ENCODE results near the gene KRTAP3-2. TPM values are rescaled to one million over a fixed set of nuclear protein-coding genes. Genes with fewer than 3 reads are reported as not detected.

The KRTAP3-2 gene
- total RNA-seq, 1 experiment from 2014 or later, result not detected

GRCh38 chr17:40953881-40954280 is 45.8 kb downstream of the KRTAP3-2 start:
- no peak overlapping the region for H3K4me2 ChIP-seq (ENCODE audit: low read depth, low read length, poor library complexity, severe bottlenecking)
- H4K20me1 ChIP-seq (ENCODE audit: insufficient read depth, low read depth, low read length), result no peaks in the 10 kb centered on the region
- no peak overlapping the region for H3K4me3 ChIP-seq (ENCODE audit: low read length)
- no peak overlapping the region for H3K9ac ChIP-seq (ENCODE audit: low read length)
- H3K4me1 ChIP-seq (ENCODE audit: low read length), result no peaks in the 10 kb centered on the region; the same call in 1 of the 2 replicates
- no peaks in the 10 kb centered on the region for H3K79me2 ChIP-seq (ENCODE audit: low read length)
- no peak for DNase-seq
- no peak overlapping the region for H2AFZ ChIP-seq (ENCODE audit: low read length)
- no peaks in the 10 kb centered on the region for H3K27me3 ChIP-seq (ENCODE audit: low read length)
- no peaks in the 10 kb centered on the region for H3K36me3 ChIP-seq (ENCODE audit: insufficient read depth, low read length)
- no peaks in the 10 kb centered on the region for H3K9me3 ChIP-seq (ENCODE audit: low read length)
- H3K9me2 ChIP-seq (replicated peaks; ENCODE audit: insufficient read depth, low read length), result no peaks in the 10 kb centered on the region
- no peak overlapping the region for H3K27ac ChIP-seq (ENCODE audit: low read length)

- Histone ChIP-seq H3K36me3 (ENCODE audit: insufficient read depth, low read length) (no peaks in the 10 kb centered on the region), H3K27ac (ENCODE audit: low read length) (no peak overlapping the region), H3K9ac (ENCODE audit: low read length) (no peak overlapping the region), H3K9me2 (replicated peaks; ENCODE audit: insufficient read depth, low read length) (no peaks in the 10 kb centered on the region), H3K9me3 (ENCODE audit: low read length) (no peaks in the 10 kb centered on the region), H2AFZ (ENCODE audit: low read length) (no peak overlapping the region), H4K20me1 (ENCODE audit: insufficient read depth, low read depth, low read length) (no peaks in the 10 kb centered on the region), H3K4me1 (ENCODE audit: low read length) (no peaks in the 10 kb centered on the region; the same call in 1 of the 2 replicates), H3K4me2 (ENCODE audit: low read depth, low read length, poor library complexity, severe bottlenecking) (no peak overlapping the region), H3K79me2 (ENCODE audit: low read length) (no peaks in the 10 kb centered on the region), H3K27me3 (ENCODE audit: low read length) (no peaks in the 10 kb centered on the region), H3K4me3 (ENCODE audit: low read length) (no peak overlapping the region)
- peak; percentile 46 for DNase-seq
Measured at GRCh38 chr17:40952661-40953060, 47.0 kb downstream of the KRTAP3-2 start.

- H3K36me3 ChIP-seq (ENCODE audit: insufficient read depth, low read length), result no peaks in the 10 kb centered on the region
- no peaks in the 10 kb centered on the region for H3K9me3 ChIP-seq (ENCODE audit: low read length)
- no peak overlapping the region for H2AFZ ChIP-seq (ENCODE audit: low read length)
- H3K79me2 ChIP-seq (ENCODE audit: low read length), result no peaks in the 10 kb centered on the region
- no peaks in the 10 kb centered on the region for H3K27me3 ChIP-seq (ENCODE audit: low read length)
- no peak overlapping the region for H3K4me3 ChIP-seq (ENCODE audit: low read length)
- H3K4me1 ChIP-seq (ENCODE audit: low read length), result no peaks in the 10 kb centered on the region; the same call in 1 of the 2 replicates
- no peak overlapping the region for H3K4me2 ChIP-seq (ENCODE audit: low read depth, low read length, poor library complexity, severe bottlenecking)
- no peak overlapping the region for H3K27ac ChIP-seq (ENCODE audit: low read length)
- H3K9ac ChIP-seq (ENCODE audit: low read length), result no peak overlapping the region
- no peaks in the 10 kb centered on the region for H3K9me2 ChIP-seq (replicated peaks; ENCODE audit: insufficient read depth, low read length)
- H4K20me1 ChIP-seq (ENCODE audit: insufficient read depth, low read depth, low read length), result no peaks in the 10 kb centered on the region
- DNase-seq, result no peak
Measured at GRCh38 chr17:40952154-40952553, 47.6 kb downstream of the KRTAP3-2 start.

- Histone ChIP-seq H3K79me2 (ENCODE audit: low read length) (no peaks in the 10 kb centered on the region), H3K4me3 (ENCODE audit: low read length) (no peak overlapping the region), H3K27ac (ENCODE audit: low read length) (no peak overlapping the region), H3K36me3 (ENCODE audit: insufficient read depth, low read length) (no peaks in the 10 kb centered on the region), H3K4me2 (ENCODE audit: low read depth, low read length, poor library complexity, severe bottlenecking) (no peak overlapping the region), H4K20me1 (ENCODE audit: insufficient read depth, low read depth, low read length) (no peaks in the 10 kb centered on the region), H2AFZ (ENCODE audit: low read length) (no peak overlapping the region), H3K9ac (ENCODE audit: low read length) (no peak overlapping the region), H3K4me1 (ENCODE audit: low read length) (no peaks in the 10 kb centered on the region; the same call in 1 of the 2 replicates), H3K9me2 (replicated peaks; ENCODE audit: insufficient read depth, low read length) (no peaks in the 10 kb centered on the region), H3K9me3 (ENCODE audit: low read length) (no peaks in the 10 kb centered on the region), H3K27me3 (ENCODE audit: low read length) (no peaks in the 10 kb centered on the region)
- no peak for DNase-seq
Measured at GRCh38 chr17:40951011-40951622, 48.6 kb downstream of the KRTAP3-2 start.

GRCh38 chr17:40950176-40950575 is 49.5 kb downstream of the KRTAP3-2 start:
- Histone ChIP-seq H3K27ac (ENCODE audit: low read length) (no peak overlapping the region), H2AFZ (ENCODE audit: low read length) (no peak overlapping the region), H3K79me2 (ENCODE audit: low read length) (no peaks in the 10 kb centered on the region), H3K9ac (ENCODE audit: low read length) (no peak overlapping the region), H3K36me3 (ENCODE audit: insufficient read depth, low read length) (no peaks in the 10 kb centered on the region), H3K9me3 (ENCODE audit: low read length) (no peaks in the 10 kb centered on the region), H3K4me2 (ENCODE audit: low read depth, low read length, poor library complexity, severe bottlenecking) (no peak overlapping the region), H4K20me1 (ENCODE audit: insufficient read depth, low read depth, low read length) (no peaks in the 10 kb centered on the region), H3K4me1 (ENCODE audit: low read length) (no peaks in the 10 kb centered on the region; the same call in 1 of the 2 replicates), H3K4me3 (ENCODE audit: low read length) (no peak overlapping the region), H3K27me3 (ENCODE audit: low read length) (no peaks in the 10 kb centered on the region), H3K9me2 (replicated peaks; ENCODE audit: insufficient read depth, low read length) (no peaks in the 10 kb centered on the region)
- DNase-seq, result no peak

GRCh38 chr17:40949418-40949817 is 50.3 kb downstream of the KRTAP3-2 start:
- Histone ChIP-seq H3K9ac (ENCODE audit: low read length) (no peak overlapping the region), H3K4me3 (ENCODE audit: low read length) (no peak overlapping the region), H4K20me1 (ENCODE audit: insufficient read depth, low read depth, low read length) (no peaks in the 10 kb centered on the region), H3K27me3 (ENCODE audit: low read length) (no peaks in the 10 kb centered on the region), H3K27ac (ENCODE audit: low read length) (no peak overlapping the region), H3K79me2 (ENCODE audit: low read length) (no peaks in the 10 kb centered on the region), H3K4me1 (ENCODE audit: low read length) (no peaks in the 10 kb centered on the region; the same call in 1 of the 2 replicates), H3K4me2 (ENCODE audit: low read depth, low read length, poor library complexity, severe bottlenecking) (no peak overlapping the region), H3K9me3 (ENCODE audit: low read length) (no peaks in the 10 kb centered on the region), H3K9me2 (replicated peaks; ENCODE audit: insufficient read depth, low read length) (no peaks in the 10 kb centered on the region), H2AFZ (ENCODE audit: low read length) (no peak overlapping the region), H3K36me3 (ENCODE audit: insufficient read depth, low read length) (no peaks in the 10 kb centered on the region)
- DNase-seq, result no peak

Small RNA genes within 50 kb of the gene (small RNA-seq; reads per million reads assigned to genes)
- not detected for gene KRTAP3-4P

Other genes with a start within 250 kb of the KRTAP3-2 start
- not detected in 2 replicates for gene KRT25, start 244.6 kb downstream of the KRTAP3-2 start, total RNA-seq (2014; rRNA removed; shearing (Covaris generic); ENCODE audit: low replicate concordance)
- gene KRT26, start 227.7 kb downstream of the KRTAP3-2 start, total RNA-seq (2014; rRNA removed; shearing (Covaris generic); ENCODE audit: low replicate concordance), result not detected in 2 replicates
- not detected in 2 replicates for gene KRT27, start 217.4 kb downstream of the KRTAP3-2 start, total RNA-seq (2014; rRNA removed; shearing (Covaris generic); ENCODE audit: low replicate concordance)
- gene KRT28, start 199.9 kb downstream of the KRTAP3-2 start, total RNA-seq (2014; rRNA removed; shearing (Covaris generic); ENCODE audit: low replicate concordance), result not detected in 2 replicates
- gene KRT10, start 177.3 kb downstream of the KRTAP3-2 start, total RNA-seq (2014; rRNA removed; shearing (Covaris generic); ENCODE audit: low replicate concordance), result 14.9 and 21.6 TPM in 2 replicates
- not detected in 2 replicates for gene KRT12, start 132.7 kb downstream of the KRTAP3-2 start, total RNA-seq (2014; rRNA removed; shearing (Covaris generic); ENCODE audit: low replicate concordance)
- not detected in 2 replicates for gene KRT20, start 114.7 kb downstream of the KRTAP3-2 start, total RNA-seq (2014; rRNA removed; shearing (Covaris generic); ENCODE audit: low replicate concordance)
- not detected in 2 replicates for gene KRT23, start 62.3 kb downstream of the KRTAP3-2 start, total RNA-seq (2014; rRNA removed; shearing (Covaris generic); ENCODE audit: low replicate concordance)
- not detected in 2 replicates for gene KRT39, start 33.0 kb downstream of the KRTAP3-2 start, total RNA-seq (2014; rRNA removed; shearing (Covaris generic); ENCODE audit: low replicate concordance)
- gene KRT40, start 15.6 kb downstream of the KRTAP3-2 start, total RNA-seq (2014; rRNA removed; shearing (Covaris generic); ENCODE audit: low replicate concordance), result not detected in 2 replicates
- not detected in 2 replicates for gene KRTAP3-3, start 5.7 kb downstream of the KRTAP3-2 start, total RNA-seq (2014; rRNA removed; shearing (Covaris generic); ENCODE audit: low replicate concordance)
- not detected in 2 replicates for gene KRTAP3-1, start 9.2 kb upstream of the KRTAP3-2 start, total RNA-seq (2014; rRNA removed; shearing (Covaris generic); ENCODE audit: low replicate concordance)
- gene KRTAP1-5, start 27.3 kb upstream of the KRTAP3-2 start, total RNA-seq (2014; rRNA removed; shearing (Covaris generic); ENCODE audit: low replicate concordance), result not detected in 2 replicates
- not detected in 2 replicates for gene KRTAP1-4, start 30.3 kb upstream of the KRTAP3-2 start, total RNA-seq (2014; rRNA removed; shearing (Covaris generic); ENCODE audit: low replicate concordance)
- gene KRTAP1-3, start 35.0 kb upstream of the KRTAP3-2 start, total RNA-seq (2014; rRNA removed; shearing (Covaris generic); ENCODE audit: low replicate concordance), result not detected in 2 replicates
- not detected in 2 replicates for gene KRTAP1-1, start 41.5 kb upstream of the KRTAP3-2 start, total RNA-seq (2014; rRNA removed; shearing (Covaris generic); ENCODE audit: low replicate concordance)
- not detected in 2 replicates for gene KRTAP2-1, start 47.4 kb upstream of the KRTAP3-2 start, total RNA-seq (2014; rRNA removed; shearing (Covaris generic); ENCODE audit: low replicate concordance)
- not detected in 2 replicates for gene KRTAP2-2, start 55.3 kb upstream of the KRTAP3-2 start, total RNA-seq (2014; rRNA removed; shearing (Covaris generic); ENCODE audit: low replicate concordance)
- not detected in 2 replicates for gene KRTAP2-3, start 60.2 kb upstream of the KRTAP3-2 start, total RNA-seq (2014; rRNA removed; shearing (Covaris generic); ENCODE audit: low replicate concordance)
- not detected in 2 replicates for gene KRTAP2-4, start 66.0 kb upstream of the KRTAP3-2 start, total RNA-seq (2014; rRNA removed; shearing (Covaris generic); ENCODE audit: low replicate concordance)
- gene KRTAP4-7, start 84.2 kb upstream of the KRTAP3-2 start, total RNA-seq (2014; rRNA removed; shearing (Covaris generic); ENCODE audit: low replicate concordance), result not detected in 2 replicates
- not detected in 2 replicates for gene KRTAP4-8, start 98.2 kb upstream of the KRTAP3-2 start, total RNA-seq (2014; rRNA removed; shearing (Covaris generic); ENCODE audit: low replicate concordance)
- not detected in 2 replicates for gene KRTAP4-16, start 102.3 kb upstream of the KRTAP3-2 start, total RNA-seq (2014; rRNA removed; shearing (Covaris generic); ENCODE audit: low replicate concordance)
- not detected in 2 replicates for gene KRTAP4-9, start 105.5 kb upstream of the KRTAP3-2 start, total RNA-seq (2014; rRNA removed; shearing (Covaris generic); ENCODE audit: low replicate concordance)
- gene KRTAP4-11, start 118.5 kb upstream of the KRTAP3-2 start, total RNA-seq (2014; rRNA removed; shearing (Covaris generic); ENCODE audit: low replicate concordance), result not detected in 2 replicates
- gene KRTAP4-12, start 124.3 kb upstream of the KRTAP3-2 start, total RNA-seq (2014; rRNA removed; shearing (Covaris generic); ENCODE audit: low replicate concordance), result not detected in 2 replicates
- not detected in 2 replicates for gene KRTAP4-6, start 140.6 kb upstream of the KRTAP3-2 start, total RNA-seq (2014; rRNA removed; shearing (Covaris generic); ENCODE audit: low replicate concordance)
- gene KRTAP4-5, start 149.9 kb upstream of the KRTAP3-2 start, total RNA-seq (2014; rRNA removed; shearing (Covaris generic); ENCODE audit: low replicate concordance), result not detected in 2 replicates
- gene KRTAP4-4, start 160.8 kb upstream of the KRTAP3-2 start, total RNA-seq (2014; rRNA removed; shearing (Covaris generic); ENCODE audit: low replicate concordance), result not detected in 2 replicates
- gene KRTAP4-3, start 168.3 kb upstream of the KRTAP3-2 start, total RNA-seq (2014; rRNA removed; shearing (Covaris generic); ENCODE audit: low replicate concordance), result not detected in 2 replicates
- not detected in 2 replicates for gene KRTAP4-2, start 178.3 kb upstream of the KRTAP3-2 start, total RNA-seq (2014; rRNA removed; shearing (Covaris generic); ENCODE audit: low replicate concordance)
- not detected in 2 replicates for gene KRTAP4-1, start 185.0 kb upstream of the KRTAP3-2 start, total RNA-seq (2014; rRNA removed; shearing (Covaris generic); ENCODE audit: low replicate concordance)
- not detected in 2 replicates for gene KRTAP9-1, start 190.0 kb upstream of the KRTAP3-2 start, total RNA-seq (2014; rRNA removed; shearing (Covaris generic); ENCODE audit: low replicate concordance)
- gene KRTAP9-2, start 226.7 kb upstream of the KRTAP3-2 start, total RNA-seq (2014; rRNA removed; shearing (Covaris generic); ENCODE audit: low replicate concordance), result not detected in 2 replicates
- gene KRTAP9-3, start 232.5 kb upstream of the KRTAP3-2 start, total RNA-seq (2014; rRNA removed; shearing (Covaris generic); ENCODE audit: low replicate concordance), result not detected in 2 replicates
- not detected in 2 replicates for gene KRTAP9-8, start 238.1 kb upstream of the KRTAP3-2 start, total RNA-seq (2014; rRNA removed; shearing (Covaris generic); ENCODE audit: low replicate concordance)
- not detected in 2 replicates for gene KRTAP9-4, start 249.8 kb upstream of the KRTAP3-2 start, total RNA-seq (2014; rRNA removed; shearing (Covaris generic); ENCODE audit: low replicate concordance)

Data from Karpas-422 (cell line).